ENCODE results near the gene NFIB.

Gene NFIB

DNA sequence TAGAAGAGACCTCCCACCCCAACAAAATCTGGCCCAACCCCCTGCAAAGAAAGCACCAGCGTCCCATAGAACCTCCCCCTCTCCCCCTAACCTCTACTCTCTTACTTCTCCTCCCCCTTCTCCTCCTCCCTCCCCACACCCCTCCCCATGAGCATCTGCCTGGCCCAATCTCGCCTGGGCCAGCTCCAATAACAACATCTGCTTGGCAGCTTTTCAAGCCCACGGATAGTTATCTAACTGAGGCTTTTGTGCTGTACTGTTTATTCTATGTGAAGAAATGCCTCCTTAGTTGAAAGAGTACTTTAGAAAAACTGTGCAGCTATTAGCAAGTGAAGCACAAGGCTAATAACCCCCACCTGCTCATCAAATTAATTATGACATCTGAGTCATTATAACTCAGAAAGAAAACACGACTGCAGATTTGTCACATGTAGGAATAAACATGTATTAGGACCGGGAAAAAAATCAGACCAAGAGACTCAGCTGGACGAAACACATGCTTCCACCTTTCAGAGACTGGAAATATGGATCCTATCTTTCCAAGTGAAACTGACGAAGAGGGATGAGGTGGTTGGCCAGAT, 42.8 kb downstream of the NFIB start:
- no peak for DNase-seq

DNA sequence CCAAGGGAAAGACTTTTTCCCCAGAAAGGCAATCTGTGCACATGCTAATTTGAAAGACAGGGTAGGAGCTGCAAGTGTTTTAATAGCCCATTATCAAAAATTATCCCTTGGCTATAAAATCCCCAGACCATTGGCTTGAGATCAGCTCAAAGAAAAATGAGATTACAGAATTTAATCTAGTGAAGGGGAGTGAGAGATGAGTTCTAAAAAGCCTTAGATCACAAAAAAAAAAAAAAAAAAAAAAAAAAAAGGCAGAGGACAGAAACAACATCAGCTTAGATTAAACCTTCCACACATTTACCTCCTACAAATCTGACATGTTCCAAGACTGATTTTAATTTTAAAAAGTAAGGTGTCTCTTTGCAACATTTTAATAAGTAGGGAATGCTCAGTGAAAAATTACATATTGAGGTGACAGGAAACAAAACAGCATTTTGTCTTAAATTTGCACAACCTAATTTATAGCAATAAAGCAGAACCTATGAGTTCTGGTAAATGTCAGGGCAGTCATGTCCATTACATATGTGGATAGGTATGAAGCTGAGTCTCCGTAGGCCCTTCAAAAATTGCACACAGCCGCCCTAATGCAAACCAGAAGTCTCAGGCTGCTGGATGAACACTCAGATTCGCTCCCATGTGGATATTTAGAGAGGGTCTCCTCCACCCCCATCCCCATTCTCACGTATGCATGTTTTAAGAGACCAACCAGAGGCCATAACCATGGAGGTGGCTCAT, 43.4 kb downstream of the NFIB start:
- DNase-seq, result no peak

DNA sequence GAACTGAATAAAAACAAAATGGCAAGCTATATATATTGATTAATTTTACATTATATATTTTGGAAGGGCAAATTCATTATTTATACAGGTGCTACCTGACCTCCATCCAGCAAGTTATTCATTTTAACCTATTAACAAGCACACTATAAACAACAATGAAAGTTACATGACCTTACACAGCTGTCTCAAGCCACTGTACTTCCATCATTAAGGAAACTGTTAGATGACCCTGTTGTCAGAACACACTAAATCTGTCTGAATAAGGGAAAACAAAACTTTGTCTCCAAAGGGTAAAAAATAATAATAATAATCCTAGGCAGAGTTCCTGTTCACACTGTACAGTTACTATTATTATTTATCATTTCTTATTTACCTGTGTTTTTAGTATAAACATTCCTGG, 44.0 kb downstream of the NFIB start:
- DNase-seq, result no peak

DNA sequence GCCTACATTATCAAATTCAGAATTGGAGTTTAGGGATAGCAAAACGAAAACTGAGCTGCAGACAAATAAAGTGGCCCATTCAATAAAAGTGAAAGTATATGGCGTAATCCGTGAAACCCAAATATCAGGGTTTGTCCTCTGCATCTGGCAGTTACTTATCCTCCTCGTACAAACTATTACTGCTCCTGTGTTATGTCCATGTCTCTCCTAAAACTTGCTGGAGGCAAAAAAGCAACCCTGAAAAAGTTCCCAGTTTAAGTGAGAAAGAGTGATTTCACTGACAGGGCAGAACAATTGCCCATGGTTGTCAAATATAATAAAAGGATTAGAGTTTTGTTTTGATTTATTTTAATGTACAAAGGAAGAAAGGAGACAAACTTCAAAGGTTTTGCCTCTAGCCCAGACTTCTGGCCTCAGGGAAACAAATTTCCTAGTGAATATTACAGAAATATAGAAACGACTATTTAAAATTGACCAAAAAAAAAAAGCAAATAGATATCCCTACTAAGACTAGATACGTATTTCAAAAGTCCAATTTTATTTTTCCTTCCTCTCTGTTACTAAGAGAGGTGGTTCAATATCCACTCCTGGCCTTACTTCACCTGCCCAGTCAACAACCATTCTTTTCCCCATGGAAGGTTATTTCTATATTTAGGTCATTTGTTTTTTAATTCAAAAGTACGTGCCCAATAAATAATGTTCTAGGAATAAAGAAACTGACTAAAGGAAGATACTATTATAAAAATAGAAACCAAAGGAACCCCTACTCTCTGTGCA, 50.0 kb downstream of the NFIB start:
- DNase-seq, result no peak

GRCh38 chr9:14262827-14263226, 51.1 kb downstream of the NFIB start:
- DNase-seq, result no peak

DNA sequence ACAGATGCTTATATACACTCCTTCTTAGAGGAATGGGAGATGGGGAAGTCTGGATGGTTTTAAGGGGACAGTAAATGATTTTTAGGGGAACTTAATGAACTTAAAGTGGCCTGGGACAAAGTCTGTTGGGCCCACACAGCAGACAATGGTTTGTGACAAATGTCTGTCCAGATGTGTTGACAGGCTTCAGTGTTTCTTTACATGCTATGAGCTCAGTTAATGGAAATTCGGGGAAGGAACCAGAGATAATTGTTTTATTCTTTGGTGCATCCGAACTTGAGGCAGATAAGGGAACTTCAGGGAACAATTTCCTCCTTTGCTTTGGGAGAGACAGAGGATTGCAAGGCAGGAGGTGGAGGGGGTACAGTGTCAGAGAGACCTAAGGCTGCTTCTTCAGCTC, 52.3 kb downstream of the NFIB start:
- no peak for DNase-seq

DNA sequence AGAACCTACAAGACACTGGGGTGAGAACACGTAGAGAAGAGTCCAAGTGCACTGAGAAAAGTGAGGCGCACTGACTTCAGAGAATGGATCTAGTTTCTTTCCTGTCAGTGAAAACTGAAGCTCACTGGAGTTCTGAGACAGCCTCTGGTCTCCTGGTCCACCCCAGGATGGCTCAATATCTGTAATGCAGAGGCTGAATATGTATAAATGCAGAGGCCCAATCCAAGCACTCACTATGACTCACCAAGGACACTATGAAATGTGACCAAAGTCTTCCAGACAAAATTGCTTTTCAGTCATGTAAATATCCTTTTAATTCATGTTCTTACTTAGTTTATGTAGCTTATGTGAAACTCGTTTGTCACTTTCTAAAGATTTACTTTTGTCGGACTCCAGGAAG, 53.8 kb downstream of the NFIB start:
- no peak for DNase-seq

DNA sequence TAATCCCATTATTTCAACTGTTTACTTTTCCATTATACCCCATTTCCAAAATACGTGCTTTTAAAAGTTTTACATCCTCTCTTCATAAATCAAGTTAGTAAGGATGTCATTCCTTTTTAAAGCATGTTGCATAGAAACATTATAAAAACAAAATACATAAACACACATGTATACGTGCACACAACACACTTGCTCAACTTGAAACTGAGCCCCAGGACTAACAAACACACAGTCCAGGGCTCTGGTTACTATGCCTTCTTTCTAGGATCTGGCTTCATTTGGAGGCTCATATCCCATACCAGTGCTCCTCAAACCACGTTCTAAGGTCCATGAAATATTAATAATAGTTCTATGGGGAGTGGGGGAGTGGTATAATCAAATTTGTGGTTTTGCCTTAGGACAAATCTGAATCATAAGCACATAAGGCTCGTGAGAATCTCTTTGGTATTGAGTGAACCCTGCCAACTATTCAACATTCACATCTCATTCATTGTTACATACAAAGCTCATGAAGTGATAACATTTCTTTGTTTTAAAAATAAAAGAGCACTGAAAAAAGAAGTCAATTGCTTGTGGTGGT, 55.2 kb downstream of the NFIB start:
- DNase-seq, result no peak

DNA sequence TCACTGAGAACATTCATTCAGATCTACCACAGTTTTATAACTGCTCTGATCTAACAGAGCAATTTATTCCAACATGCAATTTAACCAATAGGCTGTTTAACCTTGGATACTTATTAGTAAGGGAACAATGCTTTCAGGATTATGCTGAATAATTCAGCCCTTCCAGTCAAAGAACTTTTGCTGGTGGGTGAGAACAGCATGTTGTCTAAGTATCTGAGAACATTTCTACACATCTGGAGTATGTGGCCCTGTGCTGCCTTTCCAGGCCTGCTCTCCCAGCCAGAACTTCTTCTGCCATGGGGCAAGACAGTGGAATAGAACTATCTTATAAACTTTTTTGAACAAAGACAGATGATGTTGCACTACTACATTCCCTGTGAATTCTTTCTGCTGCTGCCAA, 55.8 kb downstream of the NFIB start:
- no peak for DNase-seq

- DNase-seq, result no peak
Observed at GRCh38 chr9:14256588-14256987, 57.4 kb downstream of the NFIB start.

GRCh38 chr9:14251154-14252071, 62.5 kb downstream of the NFIB start:
- no peak for DNase-seq

DNA sequence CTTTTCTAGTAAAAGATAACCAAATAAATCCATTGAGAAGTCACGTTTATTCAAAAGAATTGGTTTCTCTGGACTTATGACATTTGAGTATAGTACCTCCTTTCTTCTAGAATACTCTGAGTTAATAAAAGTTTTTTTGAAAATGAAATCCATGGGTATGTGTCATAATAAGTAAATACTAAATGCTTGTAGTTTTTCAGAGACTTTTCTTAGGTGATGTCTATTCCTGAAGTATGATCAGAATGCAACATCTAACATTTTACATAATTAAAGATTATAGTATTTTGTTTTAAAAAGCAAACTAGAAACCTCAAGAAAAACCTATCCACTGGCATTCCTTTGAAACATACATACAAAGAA, 63.2 kb downstream of the NFIB start:
- no peak for DNase-seq

- DNase-seq, result no peak
Observed at GRCh38 chr9:14249527-14249926, 64.4 kb downstream of the NFIB start.

DNA sequence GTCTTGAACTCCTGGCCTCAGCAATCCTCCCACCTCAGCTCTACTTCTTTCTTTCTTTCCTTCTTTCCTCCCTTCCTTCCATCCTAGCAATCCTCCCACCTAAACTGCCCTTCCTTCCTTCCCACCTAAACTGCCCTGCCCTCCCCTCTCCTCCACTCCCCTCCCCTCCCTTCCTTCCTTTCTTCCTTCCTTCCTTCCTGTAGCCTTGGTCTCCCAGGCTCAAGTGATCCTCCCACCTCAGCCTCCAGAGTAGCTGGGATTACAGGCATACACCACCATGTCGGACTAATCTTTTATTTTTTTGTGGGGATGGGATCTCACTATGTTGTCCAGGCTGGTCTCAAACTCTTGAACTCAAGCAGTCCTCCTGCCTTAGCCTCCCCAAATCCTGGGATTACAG, 65.8 kb downstream of the NFIB start:
- DNase-seq, result no peak

DNA sequence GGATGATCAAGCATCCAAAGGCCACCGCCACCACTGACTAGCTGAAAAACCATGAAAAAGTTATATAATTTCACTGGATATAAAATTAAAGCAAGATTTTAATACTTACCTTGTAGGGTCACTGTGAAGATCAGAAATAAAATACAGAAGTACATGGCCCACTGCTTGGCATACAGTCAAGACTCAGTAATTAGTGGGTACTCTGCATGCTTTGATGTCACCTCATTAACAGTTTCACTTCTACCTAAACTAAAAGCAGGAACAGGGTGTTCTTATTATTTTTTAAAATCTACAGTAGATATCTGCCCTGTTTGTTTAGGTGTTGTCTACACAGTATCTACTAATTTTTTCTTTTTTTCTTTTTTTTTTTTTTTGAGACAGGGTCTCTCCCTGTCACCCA, 66.4 kb downstream of the NFIB start:
- no peak for DNase-seq

- DNase-seq, result no peak
Observed at GRCh38 chr9:14246951-14247350, 67.0 kb downstream of the NFIB start.

GRCh38 chr9:14245901-14246525, 67.9 kb downstream of the NFIB start:
- no peak for DNase-seq

- DNase-seq, result no peak
Observed at GRCh38 chr9:14243514-14244042, 70.4 kb downstream of the NFIB start.

- no peak for DNase-seq
Observed at GRCh38 chr9:14242150-14242805, 71.7 kb downstream of the NFIB start.

- no peak for DNase-seq
Observed at GRCh38 chr9:14240537-14240936, 73.4 kb downstream of the NFIB start.

DNA sequence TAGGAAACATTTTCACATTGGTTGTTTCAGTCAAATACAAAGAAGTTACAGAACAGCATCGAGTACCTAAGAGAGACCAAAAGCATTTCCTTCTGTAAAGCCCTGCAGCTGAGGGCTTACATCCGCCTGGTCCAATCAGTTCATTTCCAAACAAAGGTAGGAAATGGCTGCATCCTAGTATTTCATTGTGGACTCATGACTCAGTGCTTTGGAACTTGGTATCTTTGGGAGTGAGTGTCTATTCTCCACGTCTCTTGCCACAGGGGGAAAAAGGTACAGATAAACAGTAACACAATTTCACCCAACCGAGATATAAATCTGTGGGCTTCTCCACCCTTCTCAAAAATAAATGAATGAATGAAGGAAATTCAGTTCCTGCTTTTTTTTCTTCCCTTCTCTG, 75.4 kb downstream of the NFIB start:
- no peak for DNase-seq

- no peak for DNase-seq
Observed at GRCh38 chr9:14238079-14238478, 75.9 kb downstream of the NFIB start.
